ENCODE measurements around the gene RBM4.

- TF ChIP-seq CTCF (conservative IDR thresholded peaks at IDR 0.05 in 1 of 2, IDR thresholded peaks at IDR 0.05 in 1 of 2; ENCODE audit: low read depth in 1 of 2, low read length in 2 of 2) (no peak), EZH2 (IDR thresholded peaks at IDR 0.05; ENCODE audit: low read length, missing control alignments) (no peak)
Observed at GRCh38 chr11:66617155-66617834, 21.2 kb upstream of the RBM4 start.
